Stimulated activated CD4-positive, alpha-beta T cell treated with anti-CD3 and anti-CD28 coated beads, TNF-alpha, amount 100 ng/mL, for 1 hour (primary cell): ENCODE data around the gene OR5F1.

Experiments
- DNase-seq, 3 donors: peaks; one replicate each; pipeline ENCODE4 v3.0.0-alpha.2; 2020; ENCODE audit warnings: low read depth in 3 of 3, low spot score in 1 of 3

The OR5F1 gene

GRCh38 chr11:55994525-55994924, at the start of gene OR5F1:
OR5F1 (minus strand) TSS chr11:55994625; CDS start chr11:55994625, 0 bp downstream.
- DNase-seq = no peak

- DNase-seq = no peak
These were observed 32.9 kb upstream of the OR5F1 start, which contains the start of gene OR5AS1 for GRCh38 chr11:56027354-56027753. OR5AS1 (plus strand) TSS chr11:56027654; CDS start chr11:56030419, 2,765 bp downstream.

GRCh38 chr11:56013805-56014204, 19.4 kb upstream of the OR5F1 start:
- no peak for DNase-seq

GRCh38 chr11:56010716-56011115, 16.3 kb upstream of the OR5F1 start:
- no peak for DNase-seq

GRCh38 chr11:55970935-55971334, 23.5 kb downstream of the OR5F1 start:
- DNase-seq = no peak

- DNase-seq = no peak
These were observed 24.6 kb downstream of the OR5F1 start, which contains the start of gene OR10AG1 for GRCh38 chr11:55969845-55970244. OR10AG1 (minus strand) TSS chr11:55969945; CDS start chr11:55969907, 38 bp downstream.

GRCh38 chr11:55967914-55968313, 26.5 kb downstream of the OR5F1 start:
- DNase-seq = no peak

GRCh38 chr11:55966391-55966790, 28.0 kb downstream of the OR5F1 start:
- no peak for DNase-seq

- no peak for DNase-seq
These were observed 37.9 kb downstream of the OR5F1 start for GRCh38 chr11:55956521-55956920.

GRCh38 chr11:55949330-55949729, 45.1 kb downstream of the OR5F1 start:
- DNase-seq = no peak
